HG02759 (cell line): ENCODE results near the gene CFAP54.
"Not testable (repeated sequence)": the region's sequence is repeated elsewhere in the genome, so short reads cannot be mapped to it uniquely, and the experiment has no call there.

Experiments
- ATAC-seq: cut with Tn5 transposase; IDR thresholded peaks from one replicate; pipeline ENCODE4 v1.9.1; 2021; ENCODE audit warnings: mild to moderate bottlenecking, moderate library complexity; ENCODE audit not compliant: unreplicated experiment

Gene CFAP54

GRCh38 chr12:96513681-96514080, 24.3 kb downstream of the CFAP54 start:
- ATAC-seq: no peak

GRCh38 chr12:96514328-96514727, 25.0 kb downstream of the CFAP54 start:
- peak; percentile 88 for ATAC-seq

- peak; percentile 56 for ATAC-seq
These were observed 27.4 kb downstream of the CFAP54 start for GRCh38 chr12:96516472-96517430.

- ATAC-seq: no peak
These were observed 31.4 kb downstream of the CFAP54 start for GRCh38 chr12:96520767-96521166.

- ATAC-seq: no peak
These were observed 32.7 kb downstream of the CFAP54 start for GRCh38 chr12:96521895-96522682.

- no peak for ATAC-seq
These were observed 33.3 kb downstream of the CFAP54 start for GRCh38 chr12:96522690-96523089.

GRCh38 chr12:96526110-96526509, 36.7 kb downstream of the CFAP54 start:
- no peak for ATAC-seq

GRCh38 chr12:96529912-96530311, 40.5 kb downstream of the CFAP54 start:
- ATAC-seq: no peak

GRCh38 chr12:96534339-96534738, 45.0 kb downstream of the CFAP54 start:
- ATAC-seq: no peak

GRCh38 chr12:96548384-96548783, 59.0 kb downstream of the CFAP54 start:
- no peak for ATAC-seq

GRCh38 chr12:96549341-96549740, 60.0 kb downstream of the CFAP54 start:
- ATAC-seq: no peak

- peak; percentile 16 for ATAC-seq
These were observed 81.2 kb downstream of the CFAP54 start for GRCh38 chr12:96570579-96570978.

- ATAC-seq: peak; percentile 89
These were observed 81.9 kb downstream of the CFAP54 start for GRCh38 chr12:96571101-96571862.

- ATAC-seq: peak; percentile 95
These were observed 89.2 kb downstream of the CFAP54 start for GRCh38 chr12:96578526-96579125.

GRCh38 chr12:96585977-96586376, 96.6 kb downstream of the CFAP54 start:
- no peak for ATAC-seq

GRCh38 chr12:96587691-96588090, 98.3 kb downstream of the CFAP54 start:
- ATAC-seq: no peak

- ATAC-seq: no peak
These were observed 101.6 kb downstream of the CFAP54 start for GRCh38 chr12:96590970-96591369.

GRCh38 chr12:96604374-96604773, 115.0 kb downstream of the CFAP54 start:
- not testable (repeated sequence) for ATAC-seq

- no peak for ATAC-seq
These were observed 116.3 kb downstream of the CFAP54 start for GRCh38 chr12:96605684-96606083.

- no peak for ATAC-seq
These were observed 116.8 kb downstream of the CFAP54 start for GRCh38 chr12:96606134-96606533.

- ATAC-seq: no peak
These were observed 117.3 kb downstream of the CFAP54 start for GRCh38 chr12:96606644-96607043.
